ENCODE measurements around the gene SLC25A24. TPM values are rescaled to one million over a fixed set of nuclear protein-coding genes. Genes with fewer than 3 reads are reported as not detected.

The SLC25A24 gene
- total RNA-seq, 6 experiments from 2014 or later, result 1.1 to 3.9 (median 2.5) TPM

DNA sequence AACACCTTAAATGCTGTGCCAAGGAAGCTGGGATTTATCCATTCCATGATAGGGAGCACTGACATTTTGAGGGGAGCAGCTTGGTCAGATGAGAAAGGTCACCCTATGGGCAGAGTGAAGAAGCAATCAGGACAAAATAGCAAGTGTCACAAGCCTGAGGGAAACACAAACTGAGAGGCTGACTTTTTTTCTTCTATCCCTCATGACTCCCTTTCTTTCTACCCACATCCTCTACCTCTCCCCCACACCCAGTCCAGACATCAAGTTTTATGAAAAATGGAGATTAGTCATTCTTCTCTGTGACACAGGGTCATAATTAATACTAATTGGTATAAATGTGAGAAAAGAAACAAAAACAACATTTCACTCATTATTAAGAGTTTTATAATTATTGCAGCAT is 103.1 kb downstream of the SLC25A24 start:
- H3K36me3 ChIP-seq, result no peaks in the 10 kb centered on the region
- H3K27me3 ChIP-seq, result no peaks in the 10 kb centered on the region
- no peaks in the 10 kb centered on the region for H3K9me3 ChIP-seq
- TF ChIP-seq, protein P1, sequence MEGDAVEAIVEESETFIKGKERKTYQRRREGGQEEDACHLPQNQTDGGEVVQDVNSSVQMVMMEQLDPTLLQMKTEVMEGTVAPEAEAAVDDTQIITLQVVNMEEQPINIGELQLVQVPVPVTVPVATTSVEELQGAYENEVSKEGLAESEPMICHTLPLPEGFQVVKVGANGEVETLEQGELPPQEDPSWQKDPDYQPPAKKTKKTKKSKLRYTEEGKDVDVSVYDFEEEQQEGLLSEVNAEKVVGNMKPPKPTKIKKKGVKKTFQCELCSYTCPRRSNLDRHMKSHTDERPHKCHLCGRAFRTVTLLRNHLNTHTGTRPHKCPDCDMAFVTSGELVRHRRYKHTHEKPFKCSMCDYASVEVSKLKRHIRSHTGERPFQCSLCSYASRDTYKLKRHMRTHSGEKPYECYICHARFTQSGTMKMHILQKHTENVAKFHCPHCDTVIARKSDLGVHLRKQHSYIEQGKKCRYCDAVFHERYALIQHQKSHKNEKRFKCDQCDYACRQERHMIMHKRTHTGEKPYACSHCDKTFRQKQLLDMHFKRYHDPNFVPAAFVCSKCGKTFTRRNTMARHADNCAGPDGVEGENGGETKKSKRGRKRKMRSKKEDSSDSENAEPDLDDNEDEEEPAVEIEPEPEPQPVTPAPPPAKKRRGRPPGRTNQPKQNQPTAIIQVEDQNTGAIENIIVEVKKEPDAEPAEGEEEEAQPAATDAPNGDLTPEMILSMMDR (IDR thresholded peaks at IDR 0.05), result no peak
- no peak for TF ChIP-seq POLR2A (IDR thresholded peaks at IDR 0.05)
- no peak overlapping the region for H3K4me3 ChIP-seq
- no peaks in the 10 kb centered on the region for H3K4me1 ChIP-seq
- intact Hi-C loops (cut with DNase I), result no loop called here
- DNase-seq, result no peak
- no peak for ATAC-seq
- no peak overlapping the region for H3K27ac ChIP-seq

DNA sequence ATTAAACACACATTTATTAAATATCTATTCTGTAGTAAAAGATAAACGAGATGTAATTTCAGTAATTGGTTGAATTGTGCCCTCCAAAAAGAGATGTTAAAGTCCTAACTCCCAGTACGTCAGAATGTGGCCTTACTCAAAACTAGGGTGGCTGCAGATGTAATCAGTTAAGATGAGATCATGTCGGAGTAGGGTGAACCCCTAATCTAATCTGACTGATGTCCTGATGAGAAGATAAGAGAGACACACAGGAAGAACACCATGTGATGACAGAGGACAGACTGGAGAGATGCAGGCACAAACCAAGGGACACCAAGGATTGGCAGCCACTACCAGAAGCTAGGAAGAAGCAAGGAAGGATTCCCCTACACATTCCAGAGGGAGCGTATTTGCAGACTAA is 104.1 kb downstream of the SLC25A24 start:
- H3K27ac ChIP-seq, result no peak overlapping the region
- intact Hi-C loops (cut with DNase I), result no loop called here
- ATAC-seq, result no peak

DNA sequence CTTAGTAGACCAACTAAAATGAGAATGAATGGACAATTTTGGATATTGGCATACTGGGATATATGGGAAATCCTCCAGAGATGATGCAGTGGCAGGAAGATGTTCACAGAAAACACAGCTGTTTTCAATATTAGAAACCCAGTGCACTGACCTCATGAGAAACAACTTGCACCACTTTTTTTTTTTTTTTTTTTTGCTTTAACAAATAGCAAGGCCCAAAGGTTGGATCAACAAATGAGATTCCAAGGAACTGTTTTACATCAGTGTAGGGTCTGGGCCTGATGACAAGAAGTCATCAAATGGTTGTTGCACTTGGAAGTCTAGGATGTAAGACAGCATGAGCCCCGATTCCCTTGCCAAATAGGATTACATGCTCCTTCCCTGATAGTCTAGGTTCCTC is 110.7 kb downstream of the SLC25A24 start:
- Histone ChIP-seq H3K4me3 (no peak overlapping the region), H3K27me3 (no peaks in the 10 kb centered on the region), H3K36me3 (no peaks in the 10 kb centered on the region), H3K9me3 (no peaks in the 10 kb centered on the region), H3K27ac (no peak overlapping the region), H3K4me1 (no peaks in the 10 kb centered on the region)
- TF ChIP-seq POLR2A (IDR thresholded peaks at IDR 0.05), result no peak
- TF ChIP-seq, protein P1 (IDR thresholded peaks at IDR 0.05), result no peak
- DNase-seq (no peak), ATAC-seq (no peak)
- WGBS (ENCODE audit: insufficient coverage, low coverage, low lambda C conversion rate, missing lambda C conversion rate), result 36% methylated on average over 1 of the region's 1 CpG
- intact Hi-C loops (cut with DNase I), result no loop called here

More for the DNA sequence above, 104.1 kb downstream of the SLC25A24 start:
- no peaks in the 10 kb centered on the region for H3K27me3 ChIP-seq
- WGBS (ENCODE audit: insufficient coverage, low coverage, low lambda C conversion rate, missing lambda C conversion rate), result 55% methylated on average over 4 of the region's 4 CpGs
- TF ChIP-seq POLR2A (IDR thresholded peaks at IDR 0.05), result no peak
- TF ChIP-seq, protein P1 (IDR thresholded peaks at IDR 0.05), result no peak
- no peak overlapping the region for H3K4me3 ChIP-seq
- H3K36me3 ChIP-seq, result no peaks in the 10 kb centered on the region
- H3K4me1 ChIP-seq, result no peaks in the 10 kb centered on the region
- no peaks in the 10 kb centered on the region for H3K9me3 ChIP-seq
- DNase-seq, result no peak

DNA sequence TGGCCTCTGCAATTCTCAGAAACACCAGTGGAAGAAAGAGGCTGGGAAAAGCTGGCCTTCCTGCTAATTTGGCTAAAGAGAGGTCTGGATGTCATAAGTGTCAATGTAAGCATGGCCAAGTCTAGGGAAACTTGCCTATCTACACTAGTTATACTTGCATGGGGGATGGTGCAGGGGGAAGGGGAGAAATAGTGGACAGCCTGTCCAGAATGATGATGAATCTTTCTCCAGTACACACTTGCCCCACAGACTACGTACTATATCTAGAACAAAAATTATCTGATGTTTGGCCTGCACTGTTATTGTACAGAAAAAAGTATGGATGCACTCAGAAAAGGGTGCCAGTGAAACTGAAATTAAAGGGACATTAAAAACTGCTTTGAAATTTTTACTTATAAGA is 114.5 kb downstream of the SLC25A24 start:
- no peaks in the 10 kb centered on the region for H3K27me3 ChIP-seq
- H3K27ac ChIP-seq, result no peak overlapping the region
- WGBS (ENCODE audit: insufficient coverage, low coverage, low lambda C conversion rate, missing lambda C conversion rate), result 64% methylated on average over 1 of the region's 1 CpG
- ATAC-seq, result no peak
- H3K36me3 ChIP-seq, result no peaks in the 10 kb centered on the region
- H3K4me3 ChIP-seq, result no peak overlapping the region
- no peaks in the 10 kb centered on the region for H3K4me1 ChIP-seq
- no peak for DNase-seq
- no peaks in the 10 kb centered on the region for H3K9me3 ChIP-seq
- TF ChIP-seq, protein P1 (IDR thresholded peaks at IDR 0.05), result no peak
- TF ChIP-seq POLR2A (IDR thresholded peaks at IDR 0.05), result no peak
- intact Hi-C loops (cut with DNase I), result no loop called here

DNA sequence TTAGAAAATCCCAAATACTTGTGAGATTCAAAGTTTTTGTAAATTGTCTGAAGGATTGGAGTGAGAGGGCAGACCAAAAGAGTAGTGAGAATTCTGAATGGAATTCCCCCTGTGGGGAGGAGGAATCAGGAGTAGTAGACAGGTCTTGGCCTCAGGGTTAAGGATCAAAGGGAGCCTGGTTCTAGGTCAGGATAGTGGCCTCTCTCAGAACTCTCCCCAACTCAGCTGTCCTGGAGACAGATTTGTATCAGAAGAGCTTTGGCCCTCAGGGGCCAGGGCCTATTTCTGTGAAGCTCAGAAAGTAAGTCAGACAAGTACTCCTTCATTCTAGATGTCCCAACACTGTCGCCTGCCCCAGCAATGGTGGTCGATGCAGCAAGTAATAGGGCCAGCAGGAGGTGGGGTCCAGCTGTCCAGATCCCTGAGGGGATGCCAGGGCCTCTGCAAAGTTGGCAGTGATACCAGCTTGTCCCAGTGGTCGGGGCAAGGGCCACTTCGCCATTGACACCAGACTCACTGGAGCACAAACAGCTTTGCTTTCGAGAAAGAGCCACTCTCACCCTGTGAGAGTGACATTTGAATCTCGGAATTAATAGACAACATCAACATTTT is 115.2 kb downstream of the SLC25A24 start:
- H3K27me3 ChIP-seq, result no peaks in the 10 kb centered on the region
- H3K4me1 ChIP-seq, result no peaks in the 10 kb centered on the region
- TF ChIP-seq, protein P1 (IDR thresholded peaks at IDR 0.05), result no peak
- ATAC-seq, result no peak
- intact Hi-C loops (cut with DNase I), result no loop called here
- H3K36me3 ChIP-seq, result no peaks in the 10 kb centered on the region
- no CpG with 5 or more reads among the region's 6 CpGs for WGBS (ENCODE audit: insufficient coverage, low coverage, low lambda C conversion rate, missing lambda C conversion rate)
- H3K27ac ChIP-seq, result no peak overlapping the region
- H3K4me3 ChIP-seq, result no peak overlapping the region
- DNase-seq, result no peak
- H3K9me3 ChIP-seq, result no peaks in the 10 kb centered on the region

Measured in right lobe of liver (tissue), 6 donors.